ENCODE measurements around the gene PLAC1.

DNA sequence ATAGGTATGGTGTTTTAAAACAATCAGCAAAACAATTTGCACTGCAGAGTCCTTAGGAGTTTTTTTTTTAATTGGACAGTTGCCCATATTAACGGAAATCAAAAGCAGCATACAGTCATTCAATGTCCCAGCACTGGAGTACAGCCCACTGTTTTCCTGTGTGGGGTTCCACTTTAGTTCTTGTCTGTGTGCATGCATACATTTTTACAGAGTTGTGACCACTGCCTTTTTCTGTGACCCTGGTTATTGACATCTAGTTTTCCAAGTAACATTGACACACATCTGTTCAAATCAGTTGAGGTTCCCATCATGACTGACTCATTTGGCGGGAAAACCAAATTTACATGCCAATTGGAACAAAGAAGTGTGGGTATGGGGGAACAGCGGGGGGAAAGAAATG lies 115.0 kb downstream of the PLAC1 start:
- TF ChIP-seq, protein P1, sequence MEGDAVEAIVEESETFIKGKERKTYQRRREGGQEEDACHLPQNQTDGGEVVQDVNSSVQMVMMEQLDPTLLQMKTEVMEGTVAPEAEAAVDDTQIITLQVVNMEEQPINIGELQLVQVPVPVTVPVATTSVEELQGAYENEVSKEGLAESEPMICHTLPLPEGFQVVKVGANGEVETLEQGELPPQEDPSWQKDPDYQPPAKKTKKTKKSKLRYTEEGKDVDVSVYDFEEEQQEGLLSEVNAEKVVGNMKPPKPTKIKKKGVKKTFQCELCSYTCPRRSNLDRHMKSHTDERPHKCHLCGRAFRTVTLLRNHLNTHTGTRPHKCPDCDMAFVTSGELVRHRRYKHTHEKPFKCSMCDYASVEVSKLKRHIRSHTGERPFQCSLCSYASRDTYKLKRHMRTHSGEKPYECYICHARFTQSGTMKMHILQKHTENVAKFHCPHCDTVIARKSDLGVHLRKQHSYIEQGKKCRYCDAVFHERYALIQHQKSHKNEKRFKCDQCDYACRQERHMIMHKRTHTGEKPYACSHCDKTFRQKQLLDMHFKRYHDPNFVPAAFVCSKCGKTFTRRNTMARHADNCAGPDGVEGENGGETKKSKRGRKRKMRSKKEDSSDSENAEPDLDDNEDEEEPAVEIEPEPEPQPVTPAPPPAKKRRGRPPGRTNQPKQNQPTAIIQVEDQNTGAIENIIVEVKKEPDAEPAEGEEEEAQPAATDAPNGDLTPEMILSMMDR (IDR thresholded peaks at IDR 0.05): no peak
- TF ChIP-seq POLR2A (IDR thresholded peaks at IDR 0.05): no peak
